ENCODE data around the gene PLD1.
"Not testable (repeated sequence)": the region's sequence is repeated elsewhere in the genome, so short reads cannot be mapped to it uniquely, and the experiment has no call there.

Gene PLD1

DNA sequence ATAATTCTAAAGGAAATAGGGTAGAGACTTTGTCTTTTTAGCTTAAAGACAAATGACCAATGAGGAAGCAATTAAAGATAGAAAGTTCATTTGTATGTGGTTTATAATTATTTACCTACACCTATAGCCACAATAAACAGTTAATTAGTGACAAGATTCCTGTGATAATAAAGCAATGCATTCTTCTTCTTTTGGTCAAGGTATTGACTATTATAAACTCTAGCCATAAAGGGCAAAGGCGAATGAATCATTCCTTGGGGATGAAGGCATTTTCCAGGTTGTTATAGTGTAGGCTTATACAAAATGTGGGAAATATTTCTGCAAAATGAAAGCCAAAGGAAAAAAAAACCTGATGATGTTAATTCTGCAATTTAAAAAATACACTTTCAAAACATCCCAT, 115.4 kb downstream of the PLD1 start:
- DNase-seq: no peak

DNA sequence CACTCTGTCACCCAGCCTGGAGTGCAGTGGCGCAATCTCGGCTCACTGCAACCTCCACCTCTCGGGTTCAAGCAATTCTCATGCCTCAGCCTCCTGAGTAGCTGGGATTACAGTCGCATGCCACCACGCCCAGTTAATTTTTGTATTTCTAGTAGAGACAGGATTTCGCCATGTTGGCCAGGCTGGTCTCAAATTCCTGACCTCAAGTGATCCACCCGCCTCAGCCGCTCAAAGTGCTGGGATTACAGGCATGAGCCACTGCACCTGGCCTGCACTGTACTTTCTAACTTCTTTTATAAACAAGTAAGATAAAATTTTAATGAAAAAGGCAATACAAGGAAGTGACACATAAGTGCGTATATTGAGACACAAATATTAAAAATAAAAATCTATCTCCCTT, 117.7 kb downstream of the PLD1 start:
- DNase-seq: not testable (repeated sequence)

DNA sequence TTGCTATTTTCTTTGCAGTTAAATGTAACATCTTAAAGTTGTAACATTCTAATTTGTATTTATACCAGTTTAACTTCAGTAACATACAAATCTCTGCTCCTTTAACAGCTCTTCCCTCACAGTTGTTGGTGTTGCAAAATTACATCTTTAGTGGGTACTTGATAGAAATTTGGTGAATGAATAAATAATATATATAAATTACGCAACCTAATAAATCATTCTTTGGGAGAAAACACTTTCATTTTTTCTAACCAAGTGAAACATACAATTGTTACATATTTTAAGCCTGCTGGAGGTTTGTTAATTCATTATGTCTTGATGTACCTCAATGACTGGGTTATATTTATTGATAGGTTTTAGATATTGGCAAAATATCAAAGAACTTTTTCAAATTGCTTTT, 118.8 kb downstream of the PLD1 start:
- DNase-seq: no peak

DNA sequence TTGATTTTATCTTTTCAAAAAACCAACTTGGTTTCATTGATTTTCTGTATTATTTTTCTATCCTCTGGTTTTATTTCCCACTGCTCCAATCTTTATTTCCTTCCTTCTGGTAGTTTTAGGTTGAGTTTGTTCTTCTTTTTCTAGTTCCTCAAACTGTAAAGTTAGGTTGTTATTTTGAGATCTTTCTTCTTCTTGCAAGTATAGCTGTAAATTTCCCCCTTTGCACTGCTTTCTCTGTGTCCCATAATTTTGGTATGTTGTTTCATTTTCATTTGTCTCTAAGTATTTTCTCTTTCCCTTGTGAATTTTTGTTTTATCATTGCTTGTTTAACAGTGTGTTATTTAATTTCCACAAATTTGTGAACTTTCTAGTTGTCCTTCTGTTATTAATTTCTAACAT, 120.0 kb downstream of the PLD1 start:
- DNase-seq: peak; percentile 76 to 83

DNA sequence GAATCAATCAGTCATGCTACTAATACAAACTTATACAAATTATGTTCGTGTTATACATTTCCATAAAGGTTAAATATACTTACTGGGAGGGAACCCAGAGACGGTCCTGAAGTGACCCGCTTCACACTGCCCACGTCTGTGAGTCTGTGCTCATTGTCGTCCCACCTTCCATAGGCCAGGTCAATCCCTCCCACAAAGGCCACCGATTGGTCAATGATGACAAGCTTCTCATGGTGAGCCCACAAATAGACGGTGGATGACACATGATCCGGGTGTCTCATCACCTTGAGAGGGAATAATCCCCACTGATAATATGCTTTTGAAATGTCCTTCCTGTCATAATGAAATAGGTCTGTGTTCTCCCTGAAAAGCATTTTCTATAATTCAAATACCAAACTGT, 121.7 kb downstream of the PLD1 start:
- DNase-seq: no peak

DNA sequence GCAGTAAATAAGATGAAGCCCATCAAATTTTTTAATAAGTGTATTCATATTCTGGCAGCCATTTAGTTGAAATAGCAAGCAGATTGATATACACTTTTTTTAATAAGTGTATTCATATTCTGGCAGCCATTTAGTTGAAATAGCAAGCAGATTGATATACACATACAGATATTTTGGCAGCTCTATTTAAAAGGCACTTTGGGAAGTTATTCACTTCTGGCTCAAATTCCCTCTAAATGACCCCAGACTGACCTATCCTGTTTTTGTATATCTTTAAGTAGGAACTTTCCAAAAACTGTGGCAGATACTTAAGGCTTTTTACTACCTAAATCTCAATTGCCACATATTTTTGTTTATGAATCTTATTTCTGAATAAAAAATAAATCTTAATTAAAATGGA, 122.3 kb downstream of the PLD1 start:
- DNase-seq: no peak

DNA sequence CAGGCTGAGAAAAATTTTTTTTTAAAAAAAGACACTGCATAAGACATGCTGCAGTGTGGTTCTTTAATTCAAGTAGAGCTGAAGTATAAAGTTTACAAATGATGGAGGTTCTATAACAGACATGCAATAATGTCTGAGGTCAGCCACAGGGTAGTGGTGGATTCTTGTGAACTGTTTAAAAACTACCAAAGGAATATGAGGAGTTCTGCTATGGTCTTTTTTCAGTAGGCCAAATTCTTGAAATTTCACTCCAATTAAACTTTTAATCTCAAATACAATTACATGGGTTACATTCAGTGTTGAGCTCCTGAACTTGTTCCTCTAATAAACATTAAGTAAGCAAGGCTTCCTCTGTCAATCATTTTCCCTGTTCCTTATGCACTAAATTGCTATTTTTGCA, 122.7 kb downstream of the PLD1 start:
- DNase-seq: no peak

DNA sequence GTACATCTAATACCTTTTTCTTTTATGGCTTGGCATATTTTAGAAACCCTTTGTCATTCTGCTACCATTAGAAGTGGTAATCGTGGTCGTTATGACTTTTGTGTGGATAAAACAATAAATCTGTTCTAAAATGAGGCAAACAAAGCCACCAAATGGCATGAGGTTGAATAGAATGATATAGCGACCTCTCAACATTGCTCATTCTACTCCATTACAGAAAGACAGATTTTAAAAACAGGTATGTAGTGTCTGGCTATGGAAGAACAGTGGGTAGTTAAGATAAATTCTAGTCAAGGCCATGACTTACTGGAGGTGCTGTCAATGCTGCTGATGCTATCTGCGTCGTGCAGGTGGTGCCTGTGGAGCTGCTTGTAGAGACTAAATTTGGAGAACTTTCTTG, 123.2 kb downstream of the PLD1 start:
- no peak for DNase-seq

DNA sequence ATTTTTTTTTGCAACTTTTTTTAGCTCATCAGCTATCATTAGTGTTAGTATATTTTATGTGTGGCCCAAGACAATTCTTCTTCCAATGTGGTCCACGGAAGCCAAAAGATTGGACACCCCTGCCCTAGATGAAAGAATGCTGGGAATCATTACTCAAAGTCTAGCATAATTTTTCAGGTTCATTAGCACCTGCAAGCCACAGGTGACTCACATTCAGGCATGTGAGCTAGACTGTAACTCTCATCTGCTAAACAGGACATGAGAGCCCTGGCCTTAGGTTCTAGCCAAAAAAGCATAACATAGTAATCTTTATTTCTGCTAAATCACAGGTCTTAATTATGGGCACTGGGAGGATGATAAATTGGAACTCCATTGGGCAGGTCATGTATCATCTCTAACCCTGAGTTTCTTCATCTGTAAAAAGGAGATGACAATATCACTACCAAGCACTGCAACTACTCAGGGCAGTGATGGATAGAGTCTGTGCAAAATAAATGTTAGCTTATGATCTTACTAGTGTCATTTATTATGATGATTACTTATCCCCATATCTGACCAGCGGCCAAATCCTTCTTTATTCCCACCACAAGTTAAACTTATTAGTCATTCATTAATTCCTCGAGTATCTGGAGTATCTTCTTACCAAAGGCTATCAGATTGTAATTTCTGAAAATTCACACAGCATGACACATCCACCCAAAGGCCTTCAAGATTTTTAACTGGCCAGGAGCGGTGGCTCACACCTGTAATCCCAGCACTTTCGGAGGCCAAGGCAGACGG, 125.0 kb downstream of the PLD1 start:
- no peak for DNase-seq

DNA sequence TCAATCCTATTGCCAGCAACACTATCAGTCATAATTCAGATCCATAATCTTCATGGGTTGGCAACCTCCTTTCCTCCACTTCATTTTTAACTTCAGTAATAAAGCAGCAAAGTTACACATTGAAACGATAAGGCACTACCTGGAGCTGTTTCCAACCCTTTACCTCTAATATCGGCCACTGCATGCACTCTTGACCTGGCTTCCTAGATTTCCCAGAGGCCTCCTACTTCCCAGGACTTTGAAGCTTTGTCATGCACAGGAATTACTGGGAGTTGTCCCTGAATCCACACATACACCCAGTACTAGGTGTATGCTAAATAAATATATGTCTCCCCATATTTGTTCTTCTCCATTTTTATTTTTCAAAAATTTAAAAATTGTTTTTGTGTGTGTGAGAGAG, 126.1 kb downstream of the PLD1 start:
- DNase-seq: no peak

DNA sequence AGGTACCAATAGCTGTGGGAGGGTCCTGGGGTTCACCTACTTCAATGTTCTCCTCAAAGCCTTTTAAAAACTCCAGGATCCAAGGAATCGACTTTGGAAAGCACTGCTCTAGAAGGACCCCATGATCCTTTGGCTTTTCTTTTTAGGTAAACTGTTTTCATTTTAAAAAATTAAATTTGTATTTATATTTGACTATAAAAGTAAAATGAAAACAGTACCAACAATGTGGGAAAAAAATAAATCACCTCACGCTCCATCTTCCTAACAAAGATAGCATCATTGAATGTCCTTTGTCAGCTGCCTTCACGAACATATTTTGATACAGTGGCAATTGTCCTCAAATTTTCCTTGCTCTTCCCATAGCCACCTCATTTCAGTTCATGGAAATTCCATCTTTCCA, 127.5 kb downstream of the PLD1 start:
- no peak for DNase-seq

DNA sequence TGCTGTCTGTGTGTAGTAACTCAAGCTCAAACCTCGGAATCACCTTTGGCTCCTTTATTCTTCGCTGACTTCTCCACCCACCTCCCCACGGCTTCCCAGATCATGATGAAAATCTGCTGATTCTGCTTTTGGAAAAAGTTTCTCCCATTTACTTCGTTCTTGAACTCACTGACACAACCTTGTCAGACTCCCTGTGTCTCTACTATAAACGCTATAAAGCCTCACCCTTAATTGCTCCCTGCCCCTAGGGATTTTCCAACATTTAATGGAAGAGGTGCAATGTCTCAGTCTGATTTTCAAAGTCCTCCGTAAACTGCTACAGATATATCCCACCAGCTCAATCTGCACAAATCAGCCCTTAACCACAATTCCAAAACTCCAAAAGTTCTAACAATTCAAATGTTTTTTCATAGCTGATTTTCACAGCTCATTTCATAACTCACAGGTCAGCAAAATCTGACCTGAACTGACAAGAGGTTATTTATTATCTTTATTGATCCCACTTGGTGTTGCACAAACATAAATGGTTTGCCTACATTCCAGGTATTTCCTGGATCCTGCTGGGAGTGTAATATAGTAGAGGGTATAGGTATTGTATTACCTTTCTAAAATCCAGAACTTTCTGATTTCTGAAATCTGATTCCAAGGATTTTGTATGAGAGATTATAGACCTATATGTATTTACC, 129.4 kb downstream of the PLD1 start:
- no peak for DNase-seq

DNA sequence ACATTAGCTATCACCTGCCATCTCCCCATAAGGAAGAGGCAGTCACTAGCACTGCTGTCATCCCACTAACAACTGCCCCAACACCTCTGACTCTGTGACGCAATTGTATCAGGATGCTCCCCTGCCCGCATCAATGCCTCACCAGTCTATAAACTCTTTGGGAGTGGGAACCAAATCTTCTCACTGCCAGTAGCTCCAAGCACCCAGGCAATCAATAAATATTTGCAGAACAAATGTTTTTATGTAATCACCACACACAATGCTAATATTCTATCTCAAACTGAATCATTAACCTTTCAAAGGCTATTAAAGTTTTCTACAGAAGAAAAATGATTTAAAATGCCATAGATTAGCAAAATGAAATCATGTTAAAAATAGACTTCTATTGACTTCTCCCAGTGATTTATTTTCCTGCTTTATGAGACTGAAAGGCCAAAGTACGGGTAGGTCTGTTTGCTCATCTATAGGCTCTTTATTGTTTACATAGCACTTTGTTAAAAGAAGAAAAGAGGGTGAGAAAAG, 131.3 kb downstream of the PLD1 start:
- DNase-seq: no peak

DNA sequence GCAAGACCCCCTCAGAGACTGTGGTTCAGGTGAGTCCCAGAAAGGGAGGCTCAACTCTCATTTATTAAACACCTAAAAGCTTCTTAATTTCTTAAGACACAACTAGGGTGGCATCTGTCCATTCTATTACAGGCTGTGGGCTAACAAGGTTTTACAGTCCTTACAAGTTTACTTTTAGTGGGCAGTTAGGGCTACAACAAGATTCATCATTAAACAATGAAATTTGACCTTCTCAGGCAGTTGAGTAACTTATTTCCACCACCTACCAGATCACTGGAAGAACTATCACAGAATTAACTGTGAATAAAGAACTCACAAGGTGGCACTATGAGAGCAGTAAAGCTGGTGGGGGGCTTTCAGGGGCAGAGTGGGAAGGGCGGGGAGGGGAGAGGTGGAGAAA, 132.6 kb downstream of the PLD1 start:
- DNase-seq: no peak

DNA sequence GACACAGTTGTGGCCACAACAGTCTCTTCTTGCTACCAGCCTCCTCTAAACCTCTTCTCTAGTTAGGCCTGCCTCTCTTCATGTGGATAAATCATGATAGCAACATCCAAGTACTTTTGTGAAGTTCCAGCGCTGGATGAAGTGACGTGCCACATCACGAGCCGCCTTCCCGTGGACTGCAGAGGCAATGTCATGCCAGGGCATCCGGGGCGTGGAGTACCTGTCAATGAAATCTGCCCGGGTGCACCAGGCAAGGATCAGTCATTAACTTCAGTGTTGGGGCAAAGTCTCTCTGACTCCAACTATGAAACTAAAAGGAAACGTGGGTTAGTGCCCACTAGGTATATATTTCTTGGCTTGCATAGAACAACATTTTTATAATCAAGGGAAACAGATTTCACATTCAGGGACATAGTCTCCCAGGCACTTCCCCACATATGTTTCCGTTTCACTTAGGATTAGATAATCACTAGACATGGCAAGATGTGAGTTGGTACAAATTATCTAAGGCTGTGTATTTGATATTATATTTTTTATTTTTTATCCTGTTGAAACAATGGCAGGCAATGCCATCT, 133.6 kb downstream of the PLD1 start:
- no peak for DNase-seq

DNA sequence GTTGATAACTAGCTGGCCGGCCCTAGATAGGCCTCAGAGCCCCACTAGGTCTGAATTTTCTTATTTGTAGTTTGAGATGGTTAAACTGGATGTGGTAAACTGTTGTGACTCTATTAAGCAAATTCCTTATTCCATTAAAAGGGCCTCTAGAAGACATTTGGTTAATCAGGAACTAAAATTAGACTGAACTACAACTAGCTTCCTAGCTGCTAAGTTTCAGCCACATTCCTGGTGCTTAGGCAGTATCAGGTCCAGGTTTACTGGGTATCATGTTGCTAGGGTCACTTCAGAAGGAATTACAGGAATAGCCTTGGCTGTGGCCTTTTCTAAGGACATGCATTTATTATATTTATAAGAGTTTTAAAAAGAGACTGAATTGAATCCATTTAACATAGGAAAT, 136.3 kb downstream of the PLD1 start:
- no peak for DNase-seq

DNA sequence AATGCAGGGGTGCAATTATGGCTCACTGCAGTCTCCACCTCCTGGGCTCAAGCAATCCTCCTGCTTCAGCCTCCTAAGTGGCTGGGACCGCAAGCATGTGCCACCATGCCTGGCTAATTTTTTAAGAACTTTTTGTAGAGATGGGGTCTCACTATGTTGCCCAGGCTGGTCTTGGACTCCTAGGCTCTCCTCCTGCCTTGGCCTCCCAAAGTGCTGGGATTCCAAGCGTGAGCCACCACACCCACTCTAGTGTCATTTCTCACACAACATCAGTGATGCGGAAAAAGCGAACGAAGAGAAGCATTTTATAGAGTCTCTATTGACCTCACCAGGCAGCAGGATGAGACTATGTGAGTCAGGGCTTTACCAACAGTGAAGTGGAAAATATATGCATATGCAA, 137.7 kb downstream of the PLD1 start:
- no peak for DNase-seq

DNA sequence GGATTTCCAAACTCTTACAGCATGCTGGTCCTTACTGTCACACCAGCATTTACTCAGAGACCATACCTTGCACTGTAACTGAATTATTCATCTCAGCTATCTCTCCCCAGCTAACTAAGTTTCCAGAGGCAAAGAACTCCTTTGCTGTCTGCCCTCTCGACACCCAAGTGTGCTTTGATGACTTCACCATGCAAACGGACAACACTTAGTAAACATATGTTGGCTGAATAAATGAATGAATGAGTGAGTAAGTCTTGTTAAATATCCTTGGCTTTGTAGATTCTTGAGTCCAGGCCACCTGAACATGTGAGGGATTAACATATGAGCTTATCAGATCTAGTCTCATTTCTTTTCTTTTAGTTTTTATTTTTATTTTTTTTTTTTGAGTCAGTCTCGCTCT, 138.2 kb downstream of the PLD1 start:
- DNase-seq: no peak

DNA sequence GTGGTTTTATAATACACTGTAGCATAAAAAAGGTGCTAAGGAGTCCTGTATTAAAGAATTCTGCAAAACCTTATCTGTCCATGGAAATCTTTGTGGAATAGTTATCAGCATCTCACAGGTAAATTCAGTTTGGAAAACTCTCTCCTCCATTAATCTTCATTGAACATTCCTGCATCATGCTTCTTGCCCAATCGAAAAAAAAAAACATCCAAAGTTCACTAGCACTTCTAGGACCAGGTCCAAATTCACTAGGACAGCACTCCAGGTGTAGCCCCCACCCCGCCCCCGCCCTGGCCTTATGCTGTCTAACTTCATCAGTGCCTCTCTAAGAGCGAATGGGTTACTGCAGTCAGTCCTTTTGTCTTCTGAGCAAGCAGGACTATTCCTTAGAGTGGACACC, 138.6 kb downstream of the PLD1 start:
- DNase-seq: no peak

DNA sequence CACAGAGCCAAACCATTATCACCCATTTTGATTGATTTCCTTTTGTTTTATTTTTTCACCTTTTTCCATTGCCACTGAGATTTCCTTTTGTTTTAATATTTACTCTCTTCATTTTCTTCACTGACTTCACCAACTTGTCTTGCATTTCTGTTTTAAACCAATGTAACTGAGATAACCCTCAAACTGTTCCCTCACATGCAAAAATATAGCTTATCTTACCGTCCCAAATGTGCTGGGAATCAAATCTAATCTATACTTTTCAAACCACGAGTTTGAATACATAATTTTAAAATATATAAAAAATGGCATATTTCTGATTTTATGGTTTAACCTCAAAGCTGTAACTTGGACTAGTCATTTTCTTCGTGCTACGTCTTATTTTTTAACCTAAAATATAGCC, 143.8 kb downstream of the PLD1 start:
- no peak for DNase-seq

DNA sequence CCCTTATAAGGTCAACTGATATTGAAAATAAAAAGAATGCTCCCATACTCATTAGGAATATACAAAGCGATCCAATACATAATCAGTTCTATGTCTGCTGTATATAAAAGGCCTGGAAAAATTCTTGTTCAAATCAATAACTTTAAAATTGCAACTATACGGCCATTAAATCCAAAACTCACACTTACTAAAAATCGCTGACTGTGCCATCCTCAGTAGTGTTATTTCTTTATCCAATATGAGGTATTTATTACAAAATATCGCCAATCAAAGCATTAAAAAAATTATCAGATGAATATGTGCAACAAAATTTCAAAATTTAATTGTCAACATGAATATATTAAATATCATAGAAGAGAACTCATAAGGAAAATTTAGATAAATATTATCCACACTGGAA, 146.5 kb downstream of the PLD1 start:
- no peak for DNase-seq

DNA sequence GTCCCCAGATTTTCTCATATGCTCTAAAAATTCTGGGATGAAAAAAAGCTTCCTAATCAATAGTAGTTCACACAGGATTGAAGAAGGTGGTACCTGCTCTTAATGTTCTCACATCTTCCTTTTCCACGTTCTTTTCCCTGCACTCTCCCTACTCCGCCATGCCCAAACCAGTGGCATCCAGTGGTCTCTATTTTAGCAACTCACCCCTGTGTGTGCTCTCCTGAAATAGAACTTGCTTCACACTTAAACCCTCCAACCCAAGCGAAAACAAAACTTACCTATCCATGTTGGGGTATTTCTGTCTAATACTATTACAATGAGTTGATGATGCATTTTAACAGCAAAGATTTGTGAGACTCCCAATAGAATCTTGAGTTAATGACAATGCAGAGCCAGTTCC, 148.8 kb downstream of the PLD1 start:
- DNase-seq: no peak

DNA sequence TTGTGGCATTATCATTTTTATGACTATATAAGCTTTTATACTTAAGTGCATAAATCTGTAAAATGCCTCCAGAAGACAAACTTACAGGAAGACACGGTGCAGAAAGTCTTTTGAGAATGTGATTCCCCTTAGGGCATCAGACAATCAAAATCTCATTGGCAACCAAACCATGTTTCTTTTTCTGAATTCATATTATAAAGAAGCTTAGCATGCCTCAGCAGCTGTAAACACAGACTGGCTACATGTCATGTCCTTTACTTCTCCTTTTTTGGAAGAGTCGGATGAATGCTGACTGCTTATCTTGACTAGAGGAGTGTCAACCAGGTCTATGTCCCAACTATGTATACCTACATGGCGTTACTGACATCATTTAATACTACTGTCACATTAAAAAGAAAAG, 150.1 kb downstream of the PLD1 start:
- peak; percentile 5 to 17 for DNase-seq

DNA sequence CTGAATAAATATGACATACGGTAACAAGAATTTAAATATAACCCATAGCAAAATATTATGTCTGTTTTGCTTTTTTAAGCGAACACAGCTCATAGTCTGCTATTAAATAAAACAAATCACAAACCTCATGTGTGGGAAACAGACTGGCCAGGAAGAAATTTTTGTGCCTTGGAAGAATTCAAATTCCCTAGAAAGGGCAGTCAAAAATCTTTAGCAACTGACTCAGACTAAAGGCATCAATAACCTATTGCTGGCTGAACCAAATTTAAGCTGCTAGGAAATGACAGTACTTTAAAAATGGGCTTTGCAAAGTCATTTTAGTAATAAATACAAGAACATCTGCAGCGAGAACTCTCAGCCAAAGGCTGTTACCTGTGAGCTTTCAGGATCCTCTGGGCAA, 151.4 kb downstream of the PLD1 start:
- no peak for DNase-seq
